ENCODE measurements around the gene EEFSEC. TPM values are rescaled to one million over a fixed set of nuclear protein-coding genes. Genes with fewer than 3 reads are reported as not detected.

Gene EEFSEC
- total RNA-seq, 2 experiments from 2014 or later, result 22.1 to 22.7 TPM

GRCh38 chr3:128379367-128380160 lies 226.3 kb downstream of the EEFSEC start:
- H3K27me3 Mint-ChIP-seq, result no peaks in the 10 kb centered on the region
- H3K27ac Mint-ChIP-seq, result no peak overlapping the region
- no peaks in the 10 kb centered on the region for H3K9me3 Mint-ChIP-seq
- POLR2A ChIA-PET, result no interaction called here
- no peak for DNase-seq
- no peak for ATAC-seq (ENCODE audit: low read depth)
- H3K36me3 Mint-ChIP-seq, result no peaks in the 10 kb centered on the region
- H3K4me3 Mint-ChIP-seq, result no peak overlapping the region
- no peaks in the 10 kb centered on the region for H3K4me1 Mint-ChIP-seq

GRCh38 chr3:128380295-128380694 lies 227.0 kb downstream of the EEFSEC start:
- DNase-seq (no peak), ATAC-seq (ENCODE audit: low read depth) (no peak)
- Mint-ChIP-seq H3K27ac (no peak overlapping the region), H3K4me3 (no peak overlapping the region), H3K4me1 (no peaks in the 10 kb centered on the region), H3K36me3 (no peaks in the 10 kb centered on the region), H3K27me3 (no peaks in the 10 kb centered on the region), H3K9me3 (no peaks in the 10 kb centered on the region)
- POLR2A ChIA-PET, result no interaction called here

GRCh38 chr3:128380719-128381118 lies 227.4 kb downstream of the EEFSEC start:
- Mint-ChIP-seq H3K36me3 (no peaks in the 10 kb centered on the region), H3K27ac (no peak overlapping the region)

GRCh38 chr3:128381609-128382008 lies 228.3 kb downstream of the EEFSEC start:
- POLR2A ChIA-PET, result no interaction called here
- no peak overlapping the region for H3K4me3 Mint-ChIP-seq

More at GRCh38 chr3:128380719-128381118, 227.4 kb downstream of the EEFSEC start:
- ATAC-seq (ENCODE audit: low read depth) (no peak), DNase-seq (no peak)
- POLR2A ChIA-PET, result no interaction called here
- no peak overlapping the region for H3K4me3 Mint-ChIP-seq
- no peaks in the 10 kb centered on the region for H3K4me1 Mint-ChIP-seq
- H3K9me3 Mint-ChIP-seq, result no peaks in the 10 kb centered on the region
- H3K27me3 Mint-ChIP-seq, result no peaks in the 10 kb centered on the region

GRCh38 chr3:128382221-128382807 lies 229.0 kb downstream of the EEFSEC start:
- H3K36me3 Mint-ChIP-seq, result peaks cover 1% of the 10 kb centered on the region
- ATAC-seq (ENCODE audit: low read depth), result no peak
- no peaks in the 10 kb centered on the region for H3K9me3 Mint-ChIP-seq
- POLR2A ChIA-PET, result no interaction called here
- DNase-seq, result no peak
- H3K4me1 Mint-ChIP-seq, result no peaks in the 10 kb centered on the region
- H3K4me3 Mint-ChIP-seq, result no peak overlapping the region
- no peak overlapping the region for H3K27ac Mint-ChIP-seq
- no peaks in the 10 kb centered on the region for H3K27me3 Mint-ChIP-seq

More at GRCh38 chr3:128381609-128382008, 228.3 kb downstream of the EEFSEC start:
- peaks cover 1% of the 10 kb centered on the region for H3K36me3 Mint-ChIP-seq
- H3K9me3 Mint-ChIP-seq, result no peaks in the 10 kb centered on the region
- H3K4me1 Mint-ChIP-seq, result no peaks in the 10 kb centered on the region
- H3K27me3 Mint-ChIP-seq, result no peaks in the 10 kb centered on the region
- DNase-seq (no peak), ATAC-seq (ENCODE audit: low read depth) (no peak)
- H3K27ac Mint-ChIP-seq, result no peak overlapping the region

DNA sequence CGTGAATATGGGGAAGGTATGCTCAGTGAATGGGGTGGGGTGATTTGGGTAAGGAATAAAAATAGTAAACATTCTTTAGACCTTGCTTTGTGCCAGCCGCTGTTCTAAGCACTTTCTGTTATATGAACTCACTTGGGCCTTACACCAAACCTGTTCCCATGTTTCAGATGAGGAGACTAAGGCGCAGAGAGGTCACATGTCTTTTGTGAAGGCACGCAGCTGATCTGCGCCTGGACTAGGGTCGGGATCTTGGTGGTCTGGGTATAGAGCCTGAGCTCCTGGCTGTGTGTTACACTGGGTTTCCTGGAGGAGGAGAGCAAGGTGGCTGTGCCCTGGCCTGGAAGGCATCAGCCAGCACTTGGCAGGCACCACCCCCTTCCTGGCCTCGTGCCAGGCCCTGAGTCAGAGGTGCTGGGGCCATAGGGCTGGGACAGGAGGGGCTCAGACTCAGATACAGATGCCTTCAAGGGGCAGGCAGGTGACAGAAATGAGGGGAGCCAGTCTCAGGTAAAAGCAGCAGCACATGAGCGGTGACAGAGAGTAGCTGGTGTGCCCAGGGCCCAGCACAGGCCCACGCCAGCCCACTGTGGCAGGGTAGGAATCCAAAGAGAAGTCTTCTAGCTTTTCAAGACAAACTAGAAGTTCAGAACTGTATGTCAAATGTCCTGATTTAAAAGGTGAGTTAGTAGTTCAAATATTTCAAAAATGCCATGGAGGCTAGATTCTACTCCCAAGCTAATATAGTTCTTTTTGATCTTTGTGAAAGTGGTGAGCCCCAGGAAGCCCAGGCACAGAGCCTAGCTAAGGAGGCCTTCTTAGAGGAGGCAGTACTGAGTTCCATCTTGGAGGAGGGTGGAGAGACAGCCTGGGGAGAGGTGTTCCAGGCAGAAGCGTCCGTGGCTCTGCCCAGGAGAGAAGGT lies 230.3 kb downstream of the EEFSEC start:
- Mint-ChIP-seq H3K4me3 (no peak overlapping the region), H3K27ac (peak overlapping the region; percentile 30), H3K9me3 (no peaks in the 10 kb centered on the region), H3K4me1 (no peaks in the 10 kb centered on the region), H3K27me3 (no peaks in the 10 kb centered on the region), H3K36me3 (peaks cover 1% of the 10 kb centered on the region)
- DNase-seq (no peak), ATAC-seq (ENCODE audit: low read depth) (no peak)
- POLR2A ChIA-PET, result no interaction called here

GRCh38 chr3:128385080-128385832 lies 232.0 kb downstream of the EEFSEC start:
- Mint-ChIP-seq H3K4me1 (no peaks in the 10 kb centered on the region), H3K9me3 (no peaks in the 10 kb centered on the region), H3K36me3 (peaks cover 3% of the 10 kb centered on the region), H3K4me3 (no peak overlapping the region), H3K27me3 (no peaks in the 10 kb centered on the region), H3K27ac (no peak overlapping the region)
- DNase-seq, result no peak
- POLR2A ChIA-PET, result no interaction called here
- ATAC-seq (ENCODE audit: low read depth), result no peak

- peaks cover 3% of the 10 kb centered on the region for H3K36me3 Mint-ChIP-seq
- DNase-seq, result no peak
- no peak for ATAC-seq (ENCODE audit: low read depth)
- peaks cover 2% of the 10 kb centered on the region for H3K4me1 Mint-ChIP-seq
- no peak overlapping the region for H3K27ac Mint-ChIP-seq
- H3K9me3 Mint-ChIP-seq, result no peaks in the 10 kb centered on the region
- H3K27me3 Mint-ChIP-seq, result no peaks in the 10 kb centered on the region
- no peak overlapping the region for H3K4me3 Mint-ChIP-seq
- POLR2A ChIA-PET, result no interaction called here
Observed at GRCh38 chr3:128388932-128389331, 235.7 kb downstream of the EEFSEC start.

DNA sequence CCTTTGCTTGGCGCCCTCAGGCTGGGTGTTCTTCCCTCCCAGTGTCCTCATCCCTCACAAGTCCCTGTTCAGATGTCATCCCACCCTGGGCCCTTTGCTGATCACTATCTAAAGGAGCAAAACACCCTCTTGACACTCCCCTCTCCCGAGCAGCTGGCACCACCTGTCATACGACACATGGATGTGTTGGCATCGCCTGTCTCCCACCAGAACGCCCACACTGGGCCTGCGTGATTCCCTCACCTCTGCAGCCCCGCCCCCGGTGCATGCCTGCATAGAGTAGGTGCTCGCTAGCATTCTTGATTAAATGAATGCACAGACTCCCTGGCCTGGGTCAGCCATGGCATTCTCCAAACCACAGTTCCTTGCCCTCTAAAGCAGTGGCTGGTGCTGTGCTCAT lies 237.6 kb downstream of the EEFSEC start:
- Mint-ChIP-seq H3K9me3 (no peaks in the 10 kb centered on the region), H3K4me1 (peaks cover 3% of the 10 kb centered on the region), H3K4me3 (no peak overlapping the region), H3K36me3 (peaks cover 3% of the 10 kb centered on the region), H3K27me3 (no peaks in the 10 kb centered on the region), H3K27ac (no peak overlapping the region)
- DNase-seq (no peak), ATAC-seq (ENCODE audit: low read depth) (no peak)
- POLR2A ChIA-PET, result no interaction called here

GRCh38 chr3:128392021-128392420 lies 238.7 kb downstream of the EEFSEC start:
- H3K4me3 Mint-ChIP-seq, result no peak overlapping the region
- H3K4me1 Mint-ChIP-seq, result peaks cover 3% of the 10 kb centered on the region
- H3K27ac Mint-ChIP-seq, result no peak overlapping the region
- POLR2A ChIA-PET, result no interaction called here
- peaks cover 1% of the 10 kb centered on the region for H3K36me3 Mint-ChIP-seq
- DNase-seq (no peak), ATAC-seq (ENCODE audit: low read depth) (no peak)
- H3K27me3 Mint-ChIP-seq, result no peaks in the 10 kb centered on the region
- H3K9me3 Mint-ChIP-seq, result no peaks in the 10 kb centered on the region

GRCh38 chr3:128392818-128393544 lies 239.7 kb downstream of the EEFSEC start:
- POLR2A ChIA-PET, result no interaction called here
- ATAC-seq (ENCODE audit: low read depth), result no peak

GRCh38 chr3:128394033-128394432 lies 240.8 kb downstream of the EEFSEC start:
- no peak for ATAC-seq (ENCODE audit: low read depth)
- H3K27me3 Mint-ChIP-seq, result no peaks in the 10 kb centered on the region
- H3K36me3 Mint-ChIP-seq, result peaks cover 1% of the 10 kb centered on the region
- no peak overlapping the region for H3K27ac Mint-ChIP-seq
- peaks cover 3% of the 10 kb centered on the region for H3K4me1 Mint-ChIP-seq
- H3K4me3 Mint-ChIP-seq, result no peak overlapping the region
- POLR2A ChIA-PET, result no interaction called here
- no peak for DNase-seq
- no peaks in the 10 kb centered on the region for H3K9me3 Mint-ChIP-seq

More at GRCh38 chr3:128392818-128393544, 239.7 kb downstream of the EEFSEC start:
- no peak overlapping the region for H3K4me3 Mint-ChIP-seq
- H3K9me3 Mint-ChIP-seq, result no peaks in the 10 kb centered on the region
- peaks cover 1% of the 10 kb centered on the region for H3K36me3 Mint-ChIP-seq
- H3K27ac Mint-ChIP-seq, result no peak overlapping the region
- peaks cover 3% of the 10 kb centered on the region for H3K4me1 Mint-ChIP-seq
- H3K27me3 Mint-ChIP-seq, result no peaks in the 10 kb centered on the region
- no peak for DNase-seq

All from activated naive CD8-positive, alpha-beta T cell treated with anti-CD3 and anti-CD28 coated beads, Interleukin-2, amount 10 ng/mL, durations not matched to agents 7 days and 5 days (primary cell).